Colonic mucosa (tissue), 4 donors: ENCODE measurements around the gene ROBO3. TPM values are rescaled to one million over a fixed set of nuclear protein-coding genes. Genes with fewer than 3 reads are reported as not detected.

Experiments
- DNase-seq: peaks from one replicate; pipeline ENCODE4 v3.0.0-alpha.2; 2020
- H3K27ac ChIP-seq: fragments of 200-600 bp; one replicate; pipeline ENCODE4 v1.8.0; 2021
- H3K27me3 ChIP-seq: fragments of 200-600 bp; one replicate; pipeline ENCODE4 v1.8.0; 2021
- H3K36me3 ChIP-seq: fragments of 200-600 bp; one replicate; pipeline ENCODE4 v1.8.0; 2021
- H3K4me1 ChIP-seq: fragments of 200-600 bp; one replicate; pipeline ENCODE4 v1.8.0; 2021; ENCODE audit warnings: mild to moderate bottlenecking
- H3K4me3 ChIP-seq: fragments of 200-600 bp; one replicate; pipeline ENCODE4 v1.8.0; 2021
- H3K9ac ChIP-seq, 2 donors: one replicate each; pipeline ENCODE4 v1.7.0; 2013; ENCODE audit warnings: control low read depth in 2 of 2, low read depth in 2 of 2, low read length in 2 of 2
- H3K9me3 ChIP-seq: fragments of 200-600 bp; one replicate; pipeline ENCODE4 v1.8.0; 2021
- CTCF ChIP-seq: fragments of 200-600 bp; IDR thresholded peaks from one replicate; pipeline ENCODE4 v1.8.0; 2022; ENCODE audit warnings: antibody characterized with exemption, mild to moderate bottlenecking
- intact Hi-C: fragments of 100-400 bp; cut with DNase I; formaldehyde crosslinking; loops from one replicate; pipeline ENCODE4 v1.14.1; 2022
- total RNA-seq, 2 donors: library from RNA; stranded (reverse); fragmentation: NEBNext Ultra II Directional in 1 of 2; extraction: Animal tissue kit (Norgen Biotek cat#: 25700) in 1 of 2; gene quantifications; one replicate each; pipeline ENCODE4 v1.2.1, GENCODE V29; 2021
- donor health status: healthy.
- donor health status: DM: no; HTN: no; CAD: no.
- donor health status: DM: no; HTN: no; CAD: no.

Gene ROBO3
- total RNA-seq, 2 donors from 2014 or later = 7.8 to 8.0 TPM

- Histone ChIP-seq H3K4me3 (no peak overlapping the region), H3K27ac (no peak overlapping the region), H3K36me3 (no peaks in the 10 kb centered on the region)
These were observed 30.3 kb downstream of the ROBO3 start for GRCh38 chr11:124895471-124895971.

GRCh38 chr11:124896071-124896750, 31.0 kb downstream of the ROBO3 start:
- DNase-seq = no peak
- H3K9me3 ChIP-seq = no peaks in the 10 kb centered on the region
- peak overlapping the region; percentile 12 for H3K27ac ChIP-seq
- TF ChIP-seq CTCF = no peak
- H3K4me1 ChIP-seq = no peaks in the 10 kb centered on the region
- no peak overlapping the region for H3K4me3 ChIP-seq
- intact Hi-C loops = no loop called here
- H3K36me3 ChIP-seq = no peaks in the 10 kb centered on the region
- H3K9ac ChIP-seq = no peak overlapping the region
- H3K27me3 ChIP-seq = no peaks in the 10 kb centered on the region

More at GRCh38 chr11:124895471-124895971, 30.3 kb downstream of the ROBO3 start:
- no peak for DNase-seq
- no peak for TF ChIP-seq CTCF
- Histone ChIP-seq H3K9me3 (no peaks in the 10 kb centered on the region), H3K27me3 (no peaks in the 10 kb centered on the region), H3K9ac (no peak overlapping the region), H3K4me1 (no peaks in the 10 kb centered on the region)
- intact Hi-C loops = no loop called here

GRCh38 chr11:124896821-124897391, 31.7 kb downstream of the ROBO3 start:
- peak overlapping the region in 1 of 2 donors; percentile 18 for H3K9ac ChIP-seq

GRCh38 chr11:124897674-124898262, 32.5 kb downstream of the ROBO3 start, which contains the start of gene ROBO4:
Gene ROBO4, minus strand, starts transcription at chr11:124897865. Its CDS starts 70 bp downstream, at chr11:124897795.
- H3K36me3 ChIP-seq = no peaks in the 10 kb centered on the region

More at GRCh38 chr11:124896821-124897391, 31.7 kb downstream of the ROBO3 start:
- H3K9me3 ChIP-seq = no peaks in the 10 kb centered on the region
- no peak for TF ChIP-seq CTCF
- H3K4me3 ChIP-seq = no peak overlapping the region
- DNase-seq = peak; percentile 15
- intact Hi-C loops = no loop called here
- no peaks in the 10 kb centered on the region for H3K36me3 ChIP-seq
- H3K27ac ChIP-seq = peak overlapping the region; percentile 12
- no peaks in the 10 kb centered on the region for H3K4me1 ChIP-seq
- no peaks in the 10 kb centered on the region for H3K27me3 ChIP-seq

More at GRCh38 chr11:124897674-124898262, 32.5 kb downstream of the ROBO3 start, which contains the start of gene ROBO4:
- H3K9me3 ChIP-seq = no peaks in the 10 kb centered on the region
- no peak for DNase-seq
- H3K9ac ChIP-seq = peak within 1 kb of the TSS in 1 of 2 donors; percentile 18
- H3K27me3 ChIP-seq = no peaks in the 10 kb centered on the region
- no peak for TF ChIP-seq CTCF
- H3K4me1 ChIP-seq = no peaks in the 10 kb centered on the region
- intact Hi-C loops = no loop called here
- no peak within 1 kb of the TSS for H3K4me3 ChIP-seq
- peak within 1 kb of the TSS; percentile 12 for H3K27ac ChIP-seq
